Femur (tissue), 1 donor: ENCODE data around the gene PET100.

Experiments used
- DNase-seq: peaks from one replicate; pipeline ENCODE4 v3.0.0-alpha.2; 2017

The PET100 gene

GRCh38 chr19:7612282-7613274 is 17.0 kb upstream of the PET100 start:
- no peak for DNase-seq

- DNase-seq = no peak
Observed at GRCh38 chr19:7614859-7615741, 14.5 kb upstream of the PET100 start.

GRCh38 chr19:7617172-7617571 is 12.4 kb upstream of the PET100 start:
- DNase-seq = no peak

GRCh38 chr19:7617735-7618134 is 11.9 kb upstream of the PET100 start:
- no peak for DNase-seq

GRCh38 chr19:7618348-7618747 is 11.2 kb upstream of the PET100 start:
- no peak for DNase-seq

GRCh38 chr19:7618771-7619510 is 10.7 kb upstream of the PET100 start:
- no peak for DNase-seq

GRCh38 chr19:7619671-7620441 is 9.7 kb upstream of the PET100 start:
- no peak for DNase-seq

GRCh38 chr19:7620442-7621412 is 8.9 kb upstream of the PET100 start:
- no peak for DNase-seq

- DNase-seq = no peak
Observed at GRCh38 chr19:7622933-7623685, 6.5 kb upstream of the PET100 start.

GRCh38 chr19:7623725-7624603 is 5.6 kb upstream of the PET100 start:
- DNase-seq = no peak

- no peak for DNase-seq
Observed at GRCh38 chr19:7624810-7625209, 4.8 kb upstream of the PET100 start.

- DNase-seq = no peak
Observed at GRCh38 chr19:7625763-7626372, 3.7 kb upstream of the PET100 start.

- no peak for DNase-seq
Observed at GRCh38 chr19:7627166-7627565, 2.4 kb upstream of the PET100 start.

- no peak for DNase-seq
Observed at GRCh38 chr19:7628589-7629311, 843 bp upstream of the PET100 start.

- DNase-seq = no peak
Observed at GRCh38 chr19:7631577-7631976, 2.0 kb downstream of the PET100 start.

GRCh38 chr19:7632340-7633203 is 3.0 kb downstream of the PET100 start:
- DNase-seq = no peak

GRCh38 chr19:7633698-7634097 is 4.1 kb downstream of the PET100 start, which contains the start of gene PCP2:
PCP2 (minus strand) TSS chr19:7633719; CDS start chr19:7633457, 262 bp downstream.
- no peak for DNase-seq
